ENCODE results near the gene COL23A1. TPM values are rescaled to one million over a fixed set of nuclear protein-coding genes. Genes with fewer than 3 reads are reported as not detected.
"Not testable (repeated sequence)": the region's sequence is repeated elsewhere in the genome, so short reads cannot be mapped to it uniquely, and the experiment has no call there.

COL23A1 gene
- polyA plus RNA-seq, 5 donors = 4.8 to 9.4 (median 8.2) TPM

GRCh38 chr5:178245389-178245788, 344.8 kb downstream of the COL23A1 start:
- no peak for DNase-seq

DNA sequence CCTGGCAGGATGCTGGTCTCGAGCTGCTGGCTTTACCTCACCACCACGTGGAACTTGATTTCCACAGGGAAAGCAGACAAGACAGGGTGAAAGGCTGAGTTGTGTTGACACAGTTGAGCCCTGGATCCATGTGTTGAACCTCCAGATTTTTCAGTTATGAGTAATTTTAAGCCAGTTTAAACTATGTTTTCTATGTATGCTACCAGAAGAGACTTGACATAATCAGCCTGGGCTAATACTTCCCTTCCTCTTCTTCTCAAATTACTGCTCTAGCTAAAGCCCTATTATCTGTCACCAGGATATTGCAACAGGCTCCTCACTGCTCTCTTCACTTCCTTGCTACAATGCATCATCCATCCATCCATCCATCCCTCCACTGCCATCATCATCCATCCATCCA, 345.6 kb downstream of the COL23A1 start:
- no peak for DNase-seq

GRCh38 chr5:178242416-178242815, 347.8 kb downstream of the COL23A1 start:
- DNase-seq = no peak

DNA sequence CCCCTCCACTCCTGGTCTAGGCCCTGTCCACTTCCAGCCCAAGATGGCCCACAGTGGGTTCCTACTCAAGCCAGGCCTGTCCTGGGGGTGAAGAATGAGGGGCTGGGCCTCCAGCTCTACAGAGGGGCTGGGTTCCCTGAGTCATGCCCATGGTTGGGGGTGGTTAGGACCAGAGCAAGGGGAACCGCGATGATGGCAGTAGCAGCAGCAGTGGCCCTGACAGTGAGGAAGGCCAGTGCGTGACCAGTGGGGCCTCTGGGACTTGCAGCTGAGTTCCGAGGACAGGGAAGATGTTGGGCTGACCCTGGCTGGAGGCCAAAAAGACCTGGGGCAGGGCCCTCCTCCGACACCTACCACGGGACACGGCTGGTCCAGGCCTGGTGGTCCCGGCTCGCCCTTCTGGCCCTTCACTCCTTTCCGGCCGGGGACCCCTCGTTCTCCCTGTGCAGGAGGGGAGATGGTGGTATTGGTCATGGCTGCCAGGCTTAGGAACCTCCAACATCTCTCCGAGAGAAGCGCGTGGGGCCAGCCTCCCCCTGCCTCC, 348.4 kb downstream of the COL23A1 start:
- no peak for DNase-seq

GRCh38 chr5:178241231-178241663, 348.9 kb downstream of the COL23A1 start:
- no peak for DNase-seq

- no peak for DNase-seq
These were observed 349.4 kb downstream of the COL23A1 start for GRCh38 chr5:178240766-178241165.

DNA sequence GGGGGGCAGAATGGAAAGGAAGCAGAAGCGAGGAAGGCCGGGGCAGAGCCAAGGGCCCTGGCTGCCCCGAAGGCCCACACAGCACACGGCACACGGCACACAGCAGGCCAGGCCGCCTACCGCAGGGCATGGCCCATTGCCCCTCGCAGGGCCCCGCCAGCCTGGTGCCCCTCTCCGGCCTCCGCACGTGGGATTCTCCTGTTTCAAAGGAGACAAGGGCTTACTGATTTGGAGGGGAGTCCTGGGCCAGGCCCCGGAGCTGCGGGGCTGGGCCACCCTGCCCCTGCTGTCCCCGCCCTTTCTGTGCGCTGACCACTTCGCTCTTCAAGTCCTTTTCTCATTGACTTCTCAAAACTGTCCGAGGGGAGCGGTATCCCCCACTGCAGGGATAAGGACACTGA, 349.9 kb downstream of the COL23A1 start:
- no peak for DNase-seq

- DNase-seq = not testable (repeated sequence)
These were observed 350.4 kb downstream of the COL23A1 start for GRCh38 chr5:178239626-178240301.

DNA sequence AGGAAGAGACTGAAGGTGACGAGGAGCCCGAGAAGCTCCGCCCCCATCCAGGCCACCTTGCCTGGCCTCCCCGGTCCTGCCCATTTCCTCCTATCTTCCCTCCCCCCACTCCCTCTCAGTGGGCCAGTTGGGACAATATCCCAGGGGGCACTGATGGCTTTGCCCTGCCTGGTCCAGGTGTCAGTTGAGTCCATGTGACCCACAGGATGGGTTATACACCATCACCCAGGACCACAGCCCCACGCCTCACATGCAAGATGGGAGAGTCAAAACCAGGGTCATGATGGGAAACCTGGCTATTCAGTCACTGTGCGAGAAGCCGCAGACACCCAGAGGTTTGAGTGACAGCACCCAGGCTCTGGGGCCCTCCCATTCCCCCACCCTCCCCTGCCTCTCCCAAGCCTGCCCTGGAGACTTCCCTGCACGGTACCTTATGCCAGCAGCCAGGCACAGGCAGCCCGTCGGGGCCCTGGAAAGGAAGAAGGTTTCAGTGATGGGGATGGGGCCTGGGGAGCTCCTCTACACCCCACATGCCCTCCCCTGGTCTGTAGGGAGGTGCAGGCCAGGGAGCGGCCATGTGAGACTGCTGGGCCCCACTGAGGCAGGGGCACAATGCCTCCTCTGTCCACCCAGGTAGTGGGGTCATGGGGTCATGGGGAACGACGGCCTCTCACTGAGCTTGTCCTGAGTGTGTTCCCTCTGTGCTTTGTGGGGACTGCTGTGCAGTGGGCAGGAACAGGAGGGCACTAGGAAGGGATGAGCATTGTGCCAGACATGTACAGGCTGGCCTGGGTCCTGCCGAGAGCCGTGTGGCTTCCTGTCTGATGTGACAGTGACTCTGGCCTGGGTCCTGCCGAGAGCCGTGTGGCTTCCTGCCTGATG, 351.2 kb downstream of the COL23A1 start:
- DNase-seq = no peak

- no peak for DNase-seq
These were observed 351.9 kb downstream of the COL23A1 start for GRCh38 chr5:178238313-178238635.

DNA sequence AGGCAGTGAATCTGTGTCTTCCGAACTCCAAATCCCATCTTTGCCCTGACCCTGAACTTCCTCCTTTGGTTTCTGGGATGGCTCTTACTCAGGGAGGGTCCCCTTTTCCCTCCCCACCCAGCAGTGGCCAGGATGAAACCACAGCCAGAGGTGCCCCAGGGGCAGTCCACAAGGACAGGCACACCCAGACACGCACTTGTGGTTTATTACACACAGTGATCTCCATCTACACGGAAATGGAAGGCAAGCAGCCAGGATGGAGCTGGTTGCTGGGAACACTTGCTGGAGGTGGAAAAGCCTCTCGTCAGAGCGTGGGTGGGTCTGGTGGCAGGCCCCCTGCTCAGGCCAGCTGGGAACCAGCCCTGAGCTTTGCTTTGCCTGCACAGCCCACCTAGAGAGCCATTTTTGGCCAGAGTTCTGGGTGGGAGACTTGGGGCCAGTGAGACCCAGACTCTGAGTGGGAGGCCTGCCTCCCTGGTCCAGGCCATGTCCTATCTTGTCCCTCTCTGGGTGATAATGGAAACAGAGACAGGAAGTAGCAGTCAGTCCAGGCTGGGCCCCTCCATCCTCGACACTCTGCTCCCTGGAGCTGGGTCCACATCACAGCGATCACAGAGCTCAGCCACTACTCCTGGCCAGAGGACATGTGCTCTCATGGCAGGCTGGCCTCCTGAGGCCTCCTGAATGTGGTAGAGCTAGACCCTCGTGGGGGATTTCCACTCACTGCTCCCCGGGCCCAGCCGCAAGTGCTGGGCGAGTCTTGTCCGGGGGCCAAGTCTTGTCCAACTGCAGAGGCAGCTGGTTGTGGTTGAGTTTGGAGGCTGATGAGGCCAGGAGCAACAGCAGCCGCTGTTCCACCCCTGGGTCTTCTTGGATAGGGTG, 352.5 kb downstream of the COL23A1 start:
- DNase-seq = no peak

DNA sequence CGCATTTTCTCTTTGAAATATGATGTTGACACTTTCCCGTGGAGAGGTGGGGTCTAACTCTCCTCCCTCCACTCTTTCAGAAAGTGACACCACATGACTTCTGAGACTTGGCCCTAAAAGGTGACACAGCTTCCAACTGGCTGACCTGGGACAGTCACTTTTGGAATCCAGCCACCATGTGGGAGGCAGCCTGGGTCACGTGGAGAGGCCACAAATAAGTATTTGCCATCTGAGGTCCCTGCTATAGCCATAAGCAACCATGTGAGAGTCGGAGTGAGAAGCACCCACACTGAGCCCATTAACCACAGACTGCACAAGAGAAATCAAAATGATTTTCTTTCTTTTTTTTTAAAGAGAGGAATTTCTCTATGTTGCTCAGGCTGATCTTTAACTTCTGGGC, 353.5 kb downstream of the COL23A1 start:
- DNase-seq = no peak

- DNase-seq = no peak
These were observed 354.1 kb downstream of the COL23A1 start for GRCh38 chr5:178236126-178236525.

GRCh38 chr5:178235588-178235974, 354.6 kb downstream of the COL23A1 start:
- DNase-seq = no peak

GRCh38 chr5:178234750-178235587, 355.2 kb downstream of the COL23A1 start:
- DNase-seq = peak; percentile 40 to 56

DNA sequence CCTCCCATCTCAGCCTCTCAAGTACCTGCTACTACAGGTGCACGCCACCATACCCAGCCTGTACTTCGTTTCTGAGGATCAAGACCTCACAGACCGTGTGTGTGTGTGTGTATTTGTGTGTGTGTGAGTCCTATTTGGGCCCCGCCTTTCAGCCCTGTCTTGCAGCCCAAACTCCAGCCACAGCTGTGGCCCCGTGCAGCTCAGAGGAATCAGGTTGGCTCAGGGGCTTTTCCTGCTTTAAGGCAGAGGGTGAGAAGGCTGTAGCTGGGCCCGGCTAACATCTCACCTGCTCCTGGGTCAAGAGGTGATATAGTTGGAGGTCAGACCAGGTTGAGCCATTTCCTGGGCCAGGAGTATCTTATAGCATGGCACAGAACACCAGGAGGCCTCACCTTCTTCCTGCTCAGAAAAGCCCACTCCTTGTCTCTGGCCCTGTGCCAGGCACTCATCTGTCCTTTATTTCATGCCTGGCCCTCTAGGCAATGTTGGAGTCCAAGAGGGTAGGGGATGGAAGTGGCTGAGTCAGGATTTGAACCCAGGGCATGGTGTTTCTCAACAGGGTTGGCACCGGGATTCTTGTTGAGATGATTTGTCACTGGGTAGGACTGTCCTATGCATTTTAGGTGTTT, 356.0 kb downstream of the COL23A1 start:
- DNase-seq = no peak

DNA sequence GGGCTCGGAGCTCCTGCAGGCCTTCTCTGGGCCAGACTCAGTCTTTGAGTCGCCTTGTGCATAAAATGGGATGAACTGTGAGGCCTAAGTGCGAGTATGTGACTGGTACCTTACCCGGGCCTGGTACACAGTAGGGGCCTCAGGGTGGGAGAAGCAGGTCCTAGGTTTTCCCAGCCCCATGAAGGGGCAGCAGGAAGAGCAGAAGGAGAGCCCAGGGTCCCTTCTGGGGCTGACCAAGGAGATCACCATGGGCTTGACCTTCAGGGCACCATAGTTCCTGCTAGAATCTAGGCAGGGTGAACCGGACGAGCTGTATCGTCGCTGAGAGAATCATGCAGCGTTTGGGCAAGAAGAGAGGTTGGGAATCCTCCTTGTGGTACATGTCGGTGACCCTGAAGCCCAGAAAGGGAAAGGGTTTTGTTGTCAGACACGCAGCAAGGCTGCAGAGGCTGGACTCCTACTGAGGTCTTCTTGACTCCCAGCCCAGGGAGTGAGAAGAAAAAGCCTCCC, 357.2 kb downstream of the COL23A1 start:
- DNase-seq = no peak

- peak; percentile 62 to 73 for DNase-seq
These were observed 357.9 kb downstream of the COL23A1 start, which contains the start of gene PHYKPL for GRCh38 chr5:178232124-178232919. TSS of gene PHYKPL (minus strand) at chr5:178232802. CDS start at chr5:178232550, 252 bp downstream.

DNA sequence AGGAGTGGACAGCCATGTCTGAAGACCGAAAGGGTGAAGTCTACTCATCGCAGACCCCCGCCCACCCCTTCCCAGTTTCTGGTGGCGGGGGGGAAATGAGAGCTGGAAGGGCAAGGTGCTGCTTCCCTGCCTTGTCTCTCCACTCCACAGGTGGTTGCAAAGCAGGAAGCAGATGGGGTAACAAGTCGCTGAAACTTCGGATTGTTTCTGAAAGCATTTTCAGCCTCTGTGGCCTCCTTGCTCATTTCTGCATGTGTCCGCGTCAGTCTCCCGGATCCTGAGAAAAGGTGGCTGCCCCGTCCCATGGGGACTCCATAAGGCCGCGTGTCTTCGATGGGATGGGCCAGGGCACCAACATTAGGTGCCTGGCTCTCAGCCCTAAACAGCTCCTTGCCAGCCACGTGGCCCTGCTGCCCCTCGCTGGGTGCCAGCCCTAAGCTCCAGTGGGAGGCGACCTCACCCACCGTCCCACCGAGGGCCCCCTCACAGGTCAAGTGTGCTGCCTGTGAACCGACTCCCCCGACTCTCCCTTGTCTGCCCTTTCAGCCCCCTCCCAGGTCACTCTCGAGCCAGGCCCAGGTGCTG, 358.6 kb downstream of the COL23A1 start:
- DNase-seq = no peak
